ENCODE measurements around the gene RASSF8.

DNA sequence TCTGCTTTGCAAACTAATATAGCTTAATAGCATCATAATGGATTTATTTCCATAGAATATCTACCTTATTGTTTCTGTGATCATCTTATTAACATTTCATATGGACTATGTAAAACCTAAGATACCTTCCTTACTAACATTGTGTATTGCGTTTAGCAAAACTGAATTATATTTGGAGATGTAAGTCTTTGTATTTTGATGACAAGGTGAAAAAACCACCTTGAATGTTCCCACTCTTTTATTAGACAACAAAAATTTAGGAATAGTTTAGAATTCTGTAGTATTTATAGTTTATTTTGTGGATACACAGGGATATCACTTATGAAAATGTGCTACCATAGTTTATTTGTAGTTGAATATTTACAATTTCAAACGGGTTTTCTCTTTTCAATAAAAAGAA is 32.0 kb downstream of the RASSF8 start:
- TF ChIP-seq FOXM1 (IDR thresholded peaks at IDR 0.05; ENCODE audit: borderline replicate concordance, low read depth) (no peak), YY1 (IDR thresholded peaks at IDR 0.05; ENCODE audit: low read depth) (no peak)
- TF ChIP-seq, protein P1, sequence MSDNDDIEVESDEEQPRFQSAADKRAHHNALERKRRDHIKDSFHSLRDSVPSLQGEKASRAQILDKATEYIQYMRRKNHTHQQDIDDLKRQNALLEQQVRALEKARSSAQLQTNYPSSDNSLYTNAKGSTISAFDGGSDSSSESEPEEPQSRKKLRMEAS (IDR thresholded peaks at IDR 0.05): no peak

Measured in Ishikawa (cell line).